Retina (tissue), 1 donor: ENCODE measurements around the gene GJB5.

Experiments used
- DNase-seq: peaks from one replicate; pipeline ENCODE4 v3.0.0-alpha.2; 2016

Gene GJB5

DNA sequence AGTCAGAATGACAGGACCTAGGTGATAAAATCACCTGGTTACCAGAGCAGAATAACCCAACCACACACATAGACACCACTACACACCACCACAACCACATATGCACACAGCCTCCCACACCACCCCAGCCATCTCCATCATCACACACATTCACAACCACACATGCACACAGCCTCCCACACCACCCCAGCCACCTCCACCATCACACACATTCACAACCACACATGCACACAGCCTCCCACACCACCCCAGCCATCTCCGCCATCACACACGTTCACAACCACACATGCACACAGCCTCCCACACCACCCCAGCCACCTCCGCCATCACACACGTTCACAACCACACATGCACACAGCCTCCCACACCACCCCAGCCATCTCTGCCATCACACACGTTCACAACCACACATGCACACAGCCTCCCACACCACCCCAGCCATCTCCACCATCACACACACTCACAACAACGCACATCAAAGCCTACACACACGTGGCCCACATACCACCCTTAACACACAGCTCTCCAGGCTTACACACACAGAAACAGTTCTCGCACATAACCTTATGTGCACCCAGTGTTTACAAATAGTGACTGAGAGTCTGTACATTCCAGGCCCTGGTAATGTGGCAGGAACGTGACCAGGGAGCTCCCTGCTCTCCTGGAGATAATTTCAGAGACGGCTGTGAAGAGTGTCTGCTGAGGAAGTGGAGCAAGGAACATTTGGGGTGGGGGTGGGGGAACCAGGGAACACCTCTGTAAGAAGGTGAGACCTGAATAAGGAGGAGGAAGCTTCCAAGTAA, 22.9 kb downstream of the GJB5 start:
- no peak for DNase-seq

DNA sequence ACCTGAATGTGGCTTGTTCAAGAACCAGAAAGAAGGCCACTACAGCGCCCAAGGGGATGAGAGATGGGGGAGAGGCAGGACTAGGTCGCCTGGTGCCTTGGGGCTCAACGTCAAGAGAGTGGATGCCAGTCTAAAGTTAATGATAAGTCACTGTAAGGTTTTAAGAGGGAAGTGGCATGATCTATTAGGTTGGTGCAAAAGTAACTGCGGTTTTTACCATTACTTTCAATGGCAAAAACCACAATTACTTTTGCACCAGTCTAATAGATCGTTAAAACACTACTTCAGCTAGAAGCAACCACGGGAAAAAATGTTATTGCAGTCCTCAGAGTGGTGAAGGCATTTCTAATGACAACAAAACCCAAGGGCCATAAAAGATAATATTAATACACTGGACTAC, 23.5 kb downstream of the GJB5 start:
- DNase-seq = no peak

DNA sequence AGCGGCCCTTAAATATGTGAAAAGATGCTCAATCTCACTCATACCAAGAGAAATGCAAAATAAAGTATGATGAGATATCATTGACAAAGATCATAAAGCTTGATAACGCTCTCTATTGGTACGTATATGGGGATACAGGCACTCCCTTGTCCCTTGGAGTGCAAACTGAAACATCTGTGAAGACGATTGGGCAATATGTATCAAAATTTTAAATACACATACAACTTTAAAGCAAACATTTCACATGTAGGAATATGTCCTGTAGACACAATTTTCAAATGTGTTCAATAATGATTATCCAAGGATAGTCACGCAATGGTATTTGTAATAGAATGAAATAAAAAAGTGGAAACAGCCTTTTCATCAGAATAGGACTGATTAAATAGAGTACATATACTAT, 24.2 kb downstream of the GJB5 start:
- no peak for DNase-seq

DNA sequence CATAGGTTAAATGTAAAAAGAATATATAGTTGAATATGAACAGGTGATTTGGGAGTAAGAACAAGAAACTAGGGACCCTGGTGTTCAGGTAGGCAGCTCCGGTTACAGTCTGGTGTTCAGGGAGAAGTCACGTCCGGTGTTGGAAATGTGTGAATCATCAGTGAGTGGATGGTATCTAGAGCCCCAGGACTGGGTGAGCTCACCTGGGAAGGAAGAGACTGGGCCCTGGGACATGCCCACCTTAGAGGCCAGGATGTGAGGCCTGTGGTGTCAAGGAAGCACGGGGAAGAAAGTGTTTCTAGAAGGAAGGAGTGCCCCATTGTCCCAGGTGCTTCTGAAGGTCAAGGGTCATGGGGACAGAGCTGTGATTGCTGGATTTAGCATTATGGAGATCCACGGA, 24.7 kb downstream of the GJB5 start:
- DNase-seq = no peak

DNA sequence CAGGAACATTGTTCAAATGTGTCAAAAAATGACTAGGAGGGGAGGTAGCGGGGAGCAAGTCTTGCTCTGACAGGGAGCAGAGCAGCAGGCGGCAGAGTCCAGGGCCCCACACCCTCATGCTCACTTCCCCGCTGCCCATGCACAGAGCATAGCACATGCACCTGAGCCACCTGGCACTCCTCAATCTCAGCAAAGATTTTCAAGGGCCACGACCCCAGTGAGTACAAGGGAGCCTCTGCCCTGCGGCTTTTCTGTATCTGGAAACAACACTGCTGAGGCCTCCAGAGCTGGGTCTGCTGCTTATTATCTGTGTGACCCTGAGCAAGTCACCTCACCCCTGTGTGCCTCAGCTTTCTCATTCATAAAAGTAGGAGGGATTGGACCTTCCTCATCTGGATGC, 25.1 kb downstream of the GJB5 start:
- DNase-seq = no peak

DNA sequence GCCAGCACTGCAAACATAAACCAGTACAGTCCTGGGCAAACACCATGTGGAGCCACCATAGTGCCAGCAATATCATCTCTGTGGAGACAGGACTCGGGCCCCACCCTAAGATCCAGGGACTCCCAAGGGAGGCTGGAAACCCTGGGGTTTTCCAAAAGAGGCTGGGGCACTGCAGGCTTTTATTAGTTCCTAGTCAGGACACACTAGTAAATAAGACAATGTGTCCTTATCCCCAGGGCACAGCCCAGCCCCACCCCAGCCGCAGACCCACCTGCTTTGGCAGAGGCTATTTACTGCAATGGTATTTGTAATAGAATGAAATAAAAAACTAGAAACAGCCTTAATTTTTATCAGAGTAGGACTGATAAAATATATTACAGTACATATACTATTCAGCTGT, 25.7 kb downstream of the GJB5 start:
- DNase-seq = no peak

DNA sequence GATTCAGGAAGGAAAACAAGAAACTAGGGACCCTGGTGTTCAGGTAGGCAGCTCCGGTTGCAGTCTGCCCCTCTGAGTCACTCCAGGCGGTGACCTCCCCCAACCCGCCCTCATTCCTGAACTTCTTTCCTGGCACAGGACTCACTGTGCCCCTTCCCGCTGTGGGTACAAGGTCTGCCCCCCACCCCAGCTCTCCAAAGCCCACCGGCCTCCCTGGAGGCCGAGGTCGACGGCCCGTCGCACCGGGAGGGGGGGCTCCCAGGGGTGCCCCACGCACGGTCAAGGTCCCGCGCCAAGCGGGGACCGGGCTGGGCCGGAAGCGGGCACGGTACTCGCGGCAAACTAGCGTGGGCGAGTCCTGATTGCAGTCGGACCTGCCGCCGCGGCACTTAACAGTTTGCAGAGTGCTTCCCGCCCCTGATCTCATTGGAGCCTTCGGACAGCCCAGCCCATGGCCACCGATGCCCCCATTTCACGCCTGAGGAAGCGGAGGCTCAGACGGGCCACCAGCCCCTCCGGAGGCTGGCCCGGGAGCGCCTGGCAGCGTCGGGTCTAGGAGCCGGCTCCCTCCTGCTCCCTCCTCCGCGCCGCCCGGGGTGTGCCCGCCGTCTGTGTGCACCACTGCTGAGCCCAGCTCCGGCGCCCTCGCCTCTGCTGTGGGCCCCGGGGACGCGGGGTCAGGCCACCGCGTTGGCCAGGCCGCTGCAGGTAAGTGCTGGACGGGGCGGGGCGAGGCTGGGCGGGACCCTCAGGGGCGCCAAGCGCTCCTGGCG, 26.4 kb downstream of the GJB5 start, which contains the start of gene GJB3:
Gene GJB3, plus strand, starts transcription at position 144 of the 773 bp plus-strand sequence. CDS start 3,549 bp downstream, outside the sequence.
- DNase-seq = peak; percentile 47

DNA sequence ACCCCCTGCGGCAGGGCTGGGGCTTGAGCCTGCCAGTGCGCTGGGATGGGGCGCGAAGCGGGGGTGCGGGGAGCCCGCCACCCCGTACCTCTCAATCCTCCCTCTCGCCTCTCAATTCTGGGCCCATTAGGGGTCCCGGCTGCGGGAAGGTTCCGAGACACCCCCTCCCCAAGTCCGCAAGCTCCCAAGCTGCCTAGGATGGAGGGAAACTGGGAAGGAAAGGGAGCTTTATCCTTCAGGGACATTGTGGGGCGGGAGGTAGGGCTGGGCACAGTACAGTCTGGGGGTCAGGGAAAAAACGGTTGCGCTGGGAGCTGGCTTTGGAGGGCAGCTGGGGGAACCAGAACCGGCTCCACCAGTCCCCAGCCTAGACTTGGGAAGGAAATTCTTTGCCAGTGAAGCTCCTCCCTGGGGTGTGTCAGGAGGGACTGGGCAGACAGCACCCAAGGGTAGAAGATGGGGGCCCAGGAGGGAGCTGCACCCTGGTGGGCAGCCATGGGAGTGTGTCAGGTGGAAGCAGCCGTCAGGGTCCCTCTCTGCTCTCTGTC, 27.1 kb downstream of the GJB5 start:
- no peak for DNase-seq

DNA sequence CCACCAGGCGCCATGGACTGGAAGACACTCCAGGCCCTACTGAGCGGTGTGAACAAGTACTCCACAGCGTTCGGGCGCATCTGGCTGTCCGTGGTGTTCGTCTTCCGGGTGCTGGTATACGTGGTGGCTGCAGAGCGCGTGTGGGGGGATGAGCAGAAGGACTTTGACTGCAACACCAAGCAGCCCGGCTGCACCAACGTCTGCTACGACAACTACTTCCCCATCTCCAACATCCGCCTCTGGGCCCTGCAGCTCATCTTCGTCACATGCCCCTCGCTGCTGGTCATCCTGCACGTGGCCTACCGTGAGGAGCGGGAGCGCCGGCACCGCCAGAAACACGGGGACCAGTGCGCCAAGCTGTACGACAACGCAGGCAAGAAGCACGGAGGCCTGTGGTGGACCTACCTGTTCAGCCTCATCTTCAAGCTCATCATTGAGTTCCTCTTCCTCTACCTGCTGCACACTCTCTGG, 29.9 kb downstream of the GJB5 start:
- no peak for DNase-seq

DNA sequence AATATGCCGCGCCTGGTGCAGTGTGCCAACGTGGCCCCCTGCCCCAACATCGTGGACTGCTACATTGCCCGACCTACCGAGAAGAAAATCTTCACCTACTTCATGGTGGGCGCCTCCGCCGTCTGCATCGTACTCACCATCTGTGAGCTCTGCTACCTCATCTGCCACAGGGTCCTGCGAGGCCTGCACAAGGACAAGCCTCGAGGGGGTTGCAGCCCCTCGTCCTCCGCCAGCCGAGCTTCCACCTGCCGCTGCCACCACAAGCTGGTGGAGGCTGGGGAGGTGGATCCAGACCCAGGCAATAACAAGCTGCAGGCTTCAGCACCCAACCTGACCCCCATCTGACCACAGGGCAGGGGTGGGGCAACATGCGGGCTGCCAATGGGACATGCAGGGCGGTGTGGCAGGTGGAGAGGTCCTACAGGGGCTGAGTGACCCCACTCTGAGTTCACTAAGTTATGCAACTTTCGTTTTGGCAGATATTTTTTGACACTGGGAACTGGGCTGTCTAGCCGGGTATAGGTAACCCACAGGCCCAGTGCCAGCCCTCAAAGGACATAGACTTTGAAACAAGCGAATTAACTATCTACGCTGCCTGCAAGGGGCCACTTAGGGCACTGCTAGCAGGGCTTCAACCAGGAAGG, 30.5 kb downstream of the GJB5 start:
- no peak for DNase-seq

DNA sequence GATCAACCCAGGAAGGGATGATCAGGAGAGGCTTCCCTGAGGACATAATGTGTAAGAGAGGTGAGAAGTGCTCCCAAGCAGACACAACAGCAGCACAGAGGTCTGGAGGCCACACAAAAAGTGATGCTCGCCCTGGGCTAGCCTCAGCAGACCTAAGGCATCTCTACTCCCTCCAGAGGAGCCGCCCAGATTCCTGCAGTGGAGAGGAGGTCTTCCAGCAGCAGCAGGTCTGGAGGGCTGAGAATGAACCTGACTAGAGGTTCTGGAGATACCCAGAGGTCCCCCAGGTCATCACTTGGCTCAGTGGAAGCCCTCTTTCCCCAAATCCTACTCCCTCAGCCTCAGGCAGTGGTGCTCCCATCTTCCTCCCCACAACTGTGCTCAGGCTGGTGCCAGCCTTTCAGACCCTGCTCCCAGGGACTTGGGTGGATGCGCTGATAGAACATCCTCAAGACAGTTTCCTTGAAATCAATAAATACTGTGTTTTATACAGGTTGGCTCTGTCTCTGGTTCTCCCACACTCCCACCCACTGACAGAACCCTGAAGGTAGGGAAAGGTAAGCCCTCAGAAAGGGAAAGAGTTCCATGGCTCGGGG, 31.1 kb downstream of the GJB5 start:
- no peak for DNase-seq

DNA sequence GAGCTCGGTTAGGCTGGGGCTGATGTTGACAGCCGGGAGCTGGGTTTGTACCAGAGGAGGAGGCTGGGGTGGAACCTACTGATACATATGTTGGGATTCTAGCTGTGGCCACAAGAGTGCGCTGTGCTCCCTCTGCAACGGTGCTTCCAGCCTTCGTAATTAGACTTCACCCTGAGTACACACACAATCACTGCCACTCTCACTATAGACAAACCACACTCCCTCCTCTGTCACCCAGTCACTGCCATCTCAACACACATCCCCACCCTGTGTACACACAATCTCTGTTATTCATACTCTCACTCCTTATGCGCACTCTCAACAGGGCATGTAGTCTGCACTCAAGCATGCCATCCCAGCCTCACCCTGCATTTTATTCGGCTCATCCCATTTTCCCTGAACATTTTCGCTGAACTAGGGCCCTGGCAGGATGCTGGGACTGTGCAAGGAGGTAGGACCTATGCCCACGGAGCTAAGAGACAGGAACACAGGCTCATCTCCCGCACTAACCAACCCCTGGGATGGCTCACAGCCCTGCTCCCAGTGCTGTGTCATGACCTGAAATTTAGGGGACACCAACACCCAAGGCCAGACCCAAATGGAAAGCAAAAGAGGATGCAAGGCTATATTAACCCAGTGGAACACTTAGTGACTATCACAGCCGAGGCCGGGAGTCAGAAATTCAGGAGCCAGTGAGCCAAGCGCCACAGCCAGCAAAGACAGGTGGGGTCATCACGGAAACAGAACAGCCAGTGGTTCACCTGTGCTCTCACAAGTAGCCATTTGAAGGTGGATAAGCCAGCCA, 31.9 kb downstream of the GJB5 start:
- peak; percentile 70 for DNase-seq

DNA sequence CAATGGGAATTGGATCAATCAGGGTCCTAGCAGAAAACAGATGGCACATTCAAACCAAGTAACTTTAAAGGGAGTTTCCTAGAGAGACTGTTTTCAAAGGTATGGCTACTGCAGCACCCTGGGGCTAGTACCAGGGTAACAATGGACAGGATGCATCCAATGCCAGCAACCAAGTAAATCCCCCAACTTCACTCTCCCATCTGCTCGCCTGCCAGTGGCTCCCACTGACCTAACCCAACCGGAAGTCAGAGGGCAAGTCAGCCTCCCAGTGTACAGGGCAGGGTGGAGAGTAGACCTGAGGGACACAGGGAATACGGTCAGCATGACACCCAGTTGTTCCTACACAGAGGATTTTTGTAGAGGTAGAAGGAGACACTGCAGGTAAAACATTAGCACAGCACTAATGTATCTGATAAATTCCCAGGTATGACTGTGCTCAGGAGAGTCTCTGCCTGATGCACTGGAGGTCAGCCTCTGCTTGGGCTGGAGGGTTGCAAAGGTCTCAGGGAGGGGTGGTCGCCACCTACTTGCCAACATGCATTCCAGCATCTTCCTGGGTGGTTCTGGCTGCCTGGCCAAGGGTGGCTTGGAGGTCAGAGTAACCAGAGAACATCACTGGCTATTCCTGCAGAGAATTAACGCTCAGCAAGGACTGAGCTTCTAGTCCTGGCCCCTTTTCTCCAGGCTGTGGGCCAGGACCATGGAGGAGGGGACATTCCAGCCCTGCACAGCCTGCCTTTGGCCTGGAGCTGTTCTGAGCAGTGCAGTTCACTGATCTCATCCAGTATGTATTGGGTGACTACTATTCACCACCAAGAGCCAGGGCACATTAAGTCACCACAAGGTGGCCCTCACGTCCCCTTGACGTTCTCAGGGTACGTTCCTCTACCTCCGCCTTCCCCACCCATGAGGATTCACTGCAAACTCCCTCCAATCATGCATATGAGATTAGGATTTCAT, 32.9 kb downstream of the GJB5 start:
- DNase-seq = no peak

DNA sequence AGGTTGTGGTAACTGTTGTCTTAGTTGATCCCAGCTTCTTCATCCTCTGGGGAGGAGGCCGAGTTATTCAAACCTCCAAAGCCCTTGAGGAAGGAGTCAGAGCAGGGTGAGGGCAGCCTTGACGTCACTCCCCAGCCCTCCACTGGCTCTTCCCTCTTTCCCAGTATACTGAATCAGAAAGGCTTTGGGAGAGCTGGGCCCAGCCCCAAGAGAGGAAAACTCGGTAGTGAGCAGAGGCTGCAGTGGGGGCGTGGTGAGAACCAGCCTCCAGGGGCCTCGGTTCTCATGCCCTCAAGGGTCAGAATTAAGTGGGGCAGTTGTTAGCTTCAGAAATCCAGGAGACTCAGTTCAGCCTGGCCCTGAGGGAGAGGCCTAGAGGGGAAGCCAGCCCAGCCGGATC, 36.1 kb downstream of the GJB5 start:
- DNase-seq = no peak

DNA sequence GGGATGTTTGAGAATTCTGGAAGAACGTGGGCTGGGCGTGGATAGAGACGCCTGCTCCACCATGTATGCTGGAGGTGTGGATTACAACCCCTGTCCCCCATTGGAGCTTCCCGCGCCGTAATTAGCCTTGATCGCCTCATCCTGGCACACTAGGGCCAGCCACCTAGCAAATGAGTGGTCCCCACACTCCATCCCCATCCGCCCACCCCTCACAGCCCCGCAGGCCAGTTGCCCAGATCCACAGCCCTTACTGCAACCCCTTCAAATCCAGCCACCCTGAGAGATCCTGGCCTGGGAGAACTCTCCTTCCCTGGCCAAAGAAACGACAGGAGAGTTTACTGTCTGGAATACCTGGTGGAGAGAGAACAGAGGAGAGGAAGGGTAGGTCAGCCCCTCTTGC, 37.6 kb downstream of the GJB5 start:
- no peak for DNase-seq

DNA sequence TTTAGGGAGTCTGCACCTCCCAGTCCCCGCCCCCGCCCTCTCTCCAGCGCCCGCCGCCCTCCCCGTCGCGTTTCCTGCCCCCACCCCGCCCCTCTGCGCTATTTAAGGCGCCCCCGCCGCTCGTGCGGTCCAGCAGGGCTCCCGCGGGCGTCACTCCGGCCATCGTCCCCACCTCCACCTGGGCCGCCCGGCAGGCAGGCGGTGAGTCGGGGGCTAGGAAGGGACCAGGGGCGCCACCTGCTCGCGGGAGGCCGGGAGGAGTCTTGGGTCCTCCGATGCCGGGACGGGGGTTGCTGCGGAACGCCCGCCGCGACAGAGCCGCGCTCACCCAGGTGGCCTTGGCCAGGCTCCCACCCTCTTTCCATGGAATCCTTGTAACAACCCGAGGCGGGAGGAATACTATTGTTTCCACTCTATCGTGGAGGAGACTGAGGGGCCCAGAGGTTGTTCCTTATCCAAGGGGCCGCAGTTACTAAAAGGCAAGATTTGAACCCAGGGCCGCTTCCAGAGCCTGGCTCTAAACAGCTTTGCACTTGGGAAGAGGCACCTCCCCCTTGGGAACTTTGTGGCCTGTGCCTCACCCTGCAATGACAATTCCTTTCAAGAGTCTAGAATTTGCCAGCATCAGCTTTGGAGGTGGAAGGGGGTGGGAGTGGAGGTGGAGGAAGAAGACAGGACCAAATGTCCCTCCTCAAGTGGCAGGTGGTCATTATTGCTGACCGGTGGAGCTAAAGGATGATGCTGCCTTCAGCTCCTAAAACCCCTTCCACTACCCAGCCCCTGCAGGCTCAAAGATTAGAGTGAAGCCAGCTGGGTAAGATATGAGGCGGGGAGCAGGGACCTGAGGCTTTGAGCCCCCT, 38.3 kb downstream of the GJB5 start, which contains the start of gene GJA4:
Gene GJA4, plus strand, starts transcription at position 132 of the 860 bp plus-strand sequence. CDS start 1,215 bp downstream, outside the sequence.
- DNase-seq = no peak

DNA sequence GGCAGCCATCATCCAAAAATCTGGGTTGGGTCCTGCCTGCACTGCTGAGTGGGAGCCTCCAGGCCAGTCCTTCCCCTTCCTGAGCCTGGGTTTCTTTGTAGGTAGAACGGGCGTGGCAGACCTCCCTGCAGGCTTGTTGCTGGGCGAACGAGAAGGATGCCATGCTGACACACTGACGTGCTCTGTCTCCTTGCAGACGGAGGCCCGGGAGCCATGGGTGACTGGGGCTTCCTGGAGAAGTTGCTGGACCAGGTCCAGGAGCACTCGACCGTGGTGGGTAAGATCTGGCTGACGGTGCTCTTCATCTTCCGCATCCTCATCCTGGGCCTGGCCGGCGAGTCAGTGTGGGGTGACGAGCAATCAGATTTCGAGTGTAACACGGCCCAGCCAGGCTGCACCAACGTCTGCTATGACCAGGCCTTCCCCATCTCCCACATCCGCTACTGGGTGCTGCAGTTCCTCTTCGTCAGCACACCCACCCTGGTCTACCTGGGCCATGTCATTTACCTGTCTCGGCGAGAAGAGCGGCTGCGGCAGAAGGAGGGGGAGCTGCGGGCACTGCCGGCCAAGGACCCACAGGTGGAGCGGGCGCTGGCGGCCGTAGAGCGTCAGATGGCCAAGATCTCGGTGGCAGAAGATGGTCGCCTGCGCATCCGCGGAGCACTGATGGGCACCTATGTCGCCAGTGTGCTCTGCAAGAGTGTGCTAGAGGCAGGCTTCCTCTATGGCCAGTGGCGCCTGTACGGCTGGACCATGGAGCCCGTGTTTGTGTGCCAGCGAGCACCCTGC, 39.3 kb downstream of the GJB5 start:
- DNase-seq = no peak

DNA sequence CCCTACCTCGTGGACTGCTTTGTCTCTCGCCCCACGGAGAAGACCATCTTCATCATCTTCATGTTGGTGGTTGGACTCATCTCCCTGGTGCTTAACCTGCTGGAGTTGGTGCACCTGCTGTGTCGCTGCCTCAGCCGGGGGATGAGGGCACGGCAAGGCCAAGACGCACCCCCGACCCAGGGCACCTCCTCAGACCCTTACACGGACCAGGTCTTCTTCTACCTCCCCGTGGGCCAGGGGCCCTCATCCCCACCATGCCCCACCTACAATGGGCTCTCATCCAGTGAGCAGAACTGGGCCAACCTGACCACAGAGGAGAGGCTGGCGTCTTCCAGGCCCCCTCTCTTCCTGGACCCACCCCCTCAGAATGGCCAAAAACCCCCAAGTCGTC, 39.9 kb downstream of the GJB5 start:
- DNase-seq = no peak

DNA sequence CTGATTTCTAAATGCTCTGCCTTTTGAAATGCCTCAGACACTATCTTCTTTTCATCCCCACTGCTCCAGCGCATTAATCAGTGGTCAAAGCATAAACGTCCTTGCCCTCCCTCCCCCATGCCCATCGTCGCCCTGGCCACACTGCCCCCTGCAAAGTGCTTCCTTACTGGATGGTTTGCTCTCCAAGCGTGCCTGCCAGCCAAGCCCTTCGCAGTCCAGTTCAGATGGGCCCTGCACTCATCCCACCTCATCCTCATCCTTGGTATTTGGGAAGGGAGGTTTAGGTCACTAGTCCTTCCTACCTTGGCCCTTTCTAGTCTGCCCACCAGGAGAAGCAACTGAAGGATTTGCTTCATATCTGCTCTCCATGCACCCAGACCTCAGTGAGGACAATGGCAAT, 41.1 kb downstream of the GJB5 start:
- no peak for DNase-seq
